ENCODE measurements around the gene SELE.

- TF ChIP-seq ZFP36 (IDR thresholded peaks at IDR 0.05; ENCODE audit: borderline replicate concordance, partially characterized antibody) = no peak
- no peak for TF ChIP-seq POLR2A (IDR thresholded peaks at IDR 0.05; ENCODE audit: low read length)
- TF ChIP-seq FOSL2 (IDR thresholded peaks at IDR 0.05) = no peak
- no peak for TF ChIP-seq FOSL2 (CRISPR knock-in tag; IDR thresholded peaks at IDR 0.05)
- no peak for TF ChIP-seq CTCF (IDR thresholded peaks at IDR 0.05)
Measured at GRCh38 chr1:169782596-169782995, 48.7 kb upstream of the SELE start.

All from A549 (cell line).